Kidney (tissue), 14 donors: ENCODE measurements around the gene PLEKHG3. TPM values are rescaled to one million over a fixed set of nuclear protein-coding genes. Genes with fewer than 3 reads are reported as not detected.
A peak's percentile ranks its signal among the peaks of the same experiment; 100 is the strongest.

ENCODE experiments used
- DNase-seq, 5 donors: peaks; one replicate each; pipeline ENCODE4 v3.0.0-alpha.2; 2013 to 2020
- FAIRE-seq: peaks from 2 replicates; lab custom pipeline; 2012; peaks lifted over from hg19 to GRCh38; lab: Jason Lieb, UNC
- H3K27ac ChIP-seq, 2 donors: one replicate each; pipeline ENCODE4 v1.7.0; 2013; ENCODE audit warnings: low read depth in 2 of 2, low read length in 2 of 2, inconsistent platforms in 1 of 2
- H3K27me3 ChIP-seq: one replicate; pipeline ENCODE4 v1.7.1; 2013; ENCODE audit warnings: low read length, inconsistent platforms; ENCODE audit not compliant: control insufficient read depth, insufficient read depth
- H3K36me3 ChIP-seq, 3 donors: one replicate each; pipeline versions ENCODE4 v1.7.0 to v1.7.1; 2013; ENCODE audit warnings: low read length in 3 of 3, control low read depth in 1 of 3, inconsistent platforms in 1 of 3; ENCODE audit not compliant: insufficient read depth in 3 of 3, control insufficient read depth in 2 of 3
- H3K4me1 ChIP-seq, 3 donors: one replicate each; pipeline versions ENCODE4 v1.7.0 to v1.7.1; 2013; ENCODE audit warnings: low read length in 3 of 3, inconsistent platforms in 1 of 3, low read depth in 1 of 3; ENCODE audit not compliant: control insufficient read depth in 2 of 3, insufficient read depth in 2 of 3
- H3K4me3 ChIP-seq, 3 donors: one replicate each; pipeline versions ENCODE4 v1.7.0 to v1.8.1; 2013; ENCODE audit warnings: low read length in 3 of 3, control low read depth in 1 of 3, inconsistent platforms in 1 of 3
- H3K9ac ChIP-seq, 3 donors: one replicate each; pipeline versions ENCODE4 v1.7.0 to v1.7.1; 2013; ENCODE audit warnings: low read length in 3 of 3, control low read depth in 1 of 3, inconsistent platforms in 1 of 3
- H3K9me3 ChIP-seq, 3 donors: one replicate each; pipeline versions ENCODE4 v1.7.0 to v1.7.1; 2013; ENCODE audit warnings: low read length in 3 of 3, control low read depth in 1 of 3, inconsistent platforms in 1 of 3; ENCODE audit not compliant: control insufficient read depth in 2 of 3, insufficient read depth in 1 of 3
- intact Hi-C: fragments of 100-400 bp; cut with DNase I; formaldehyde crosslinking; loops from one replicate; pipeline ENCODE4 v1.11.1; 2022
- polyA plus RNA-seq: library from polyadenylated mRNA; stranded (reverse); fragments of 350-450 nt; fragmentation: Illumina TruSeq; extraction: RNeasy Lipid Tissue Mini Kit (QIAGEN cat#74804); gene quantifications from one replicate; pipeline ENCODE4 v1.2.3, GENCODE V29; 2014; ENCODE audit warnings: low read depth, low replicate concordance; ENCODE audit not compliant: insufficient read depth
- total RNA-seq: library from RNA; stranded (reverse); fragmentation: NEBNext Ultra II Directional; extraction: Animal tissue kit (Norgen Biotek cat#: 25700); gene quantifications from one replicate; pipeline ENCODE4 v1.2.1, GENCODE V29; 2021
- TF ChIP-seq, protein P1 (sequence below): IDR thresholded peaks from 3 replicates; pipeline ENCODE4 v1.5.1; 2012; ENCODE audit warnings: mild to moderate bottlenecking, moderate library complexity, borderline replicate concordance; ENCODE audit not compliant: insufficient read depth; ENCODE audit errors: extremely low read depth
- donor health status: control.
- donor health status: control.
- donor health status: control.
- donor health status: control.
- donor health status: control.
- donor health status: DM: yes; HTN: yes; CAD: no.
- donor health status: Normal renal cell carcinoma (clear cell type).

PLEKHG3 gene
- total and polyA plus RNA-seq, 2 donors from 2014 or later = 51.9 to 127 TPM

- Histone ChIP-seq H3K9ac (peak overlapping the region in 1 of 3 donors; percentile 46), H3K9me3 (no peaks in the 10 kb centered on the region), H3K36me3 (no peaks in the 10 kb centered on the region), H3K4me1 (peaks cover 9 to 32% (median 17%) of the 10 kb centered on the region in 3 donors), H3K27me3 (no peaks in the 10 kb centered on the region), H3K27ac (peak overlapping the region in 1 of 2 donors; percentile 63), H3K4me3 (no peak overlapping the region)
- DNase-seq = peak; percentile 51 to 74 (median 65)
- TF ChIP-seq, protein P1, sequence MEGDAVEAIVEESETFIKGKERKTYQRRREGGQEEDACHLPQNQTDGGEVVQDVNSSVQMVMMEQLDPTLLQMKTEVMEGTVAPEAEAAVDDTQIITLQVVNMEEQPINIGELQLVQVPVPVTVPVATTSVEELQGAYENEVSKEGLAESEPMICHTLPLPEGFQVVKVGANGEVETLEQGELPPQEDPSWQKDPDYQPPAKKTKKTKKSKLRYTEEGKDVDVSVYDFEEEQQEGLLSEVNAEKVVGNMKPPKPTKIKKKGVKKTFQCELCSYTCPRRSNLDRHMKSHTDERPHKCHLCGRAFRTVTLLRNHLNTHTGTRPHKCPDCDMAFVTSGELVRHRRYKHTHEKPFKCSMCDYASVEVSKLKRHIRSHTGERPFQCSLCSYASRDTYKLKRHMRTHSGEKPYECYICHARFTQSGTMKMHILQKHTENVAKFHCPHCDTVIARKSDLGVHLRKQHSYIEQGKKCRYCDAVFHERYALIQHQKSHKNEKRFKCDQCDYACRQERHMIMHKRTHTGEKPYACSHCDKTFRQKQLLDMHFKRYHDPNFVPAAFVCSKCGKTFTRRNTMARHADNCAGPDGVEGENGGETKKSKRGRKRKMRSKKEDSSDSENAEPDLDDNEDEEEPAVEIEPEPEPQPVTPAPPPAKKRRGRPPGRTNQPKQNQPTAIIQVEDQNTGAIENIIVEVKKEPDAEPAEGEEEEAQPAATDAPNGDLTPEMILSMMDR = no peak
- intact Hi-C loops = no loop called here
- no peak for FAIRE-seq
These were observed 54.7 kb downstream of the PLEKHG3 start for GRCh38 chr14:64758691-64759554.

- TF ChIP-seq, protein P1 = no peak
- no peak for FAIRE-seq
- H3K27ac ChIP-seq = no peak overlapping the region
These were observed 55.3 kb downstream of the PLEKHG3 start for GRCh38 chr14:64759555-64759938.

DNA sequence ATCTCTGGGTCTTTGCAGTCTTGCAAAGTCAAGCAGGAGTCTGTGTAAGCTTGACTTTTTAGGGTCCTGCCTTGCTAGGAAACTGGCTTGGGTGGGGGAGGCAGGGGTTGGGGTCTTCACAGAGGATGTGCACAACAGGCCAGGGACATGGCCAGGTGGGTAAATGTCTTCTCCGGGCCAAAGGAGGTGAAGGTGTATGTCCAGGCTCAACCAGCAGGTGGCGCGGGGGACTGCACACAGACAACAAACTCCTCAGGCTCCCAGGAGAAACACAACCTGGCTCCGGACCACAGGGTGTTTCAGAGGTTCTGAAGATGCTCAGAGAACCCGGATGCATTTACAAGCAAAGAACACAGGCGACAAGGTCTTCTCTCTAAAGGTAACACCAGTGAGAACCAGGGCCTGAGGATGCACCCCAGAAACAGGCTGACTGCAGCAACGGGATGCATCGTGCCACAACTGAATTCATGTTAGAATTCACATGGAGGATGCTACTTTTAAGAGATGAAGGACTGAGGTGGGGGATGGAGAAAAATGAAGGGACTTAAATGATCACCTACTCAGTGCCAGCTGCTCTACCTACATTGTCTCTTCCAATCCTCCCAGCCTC is 56.0 kb downstream of the PLEKHG3 start:
- no peaks in the 10 kb centered on the region for H3K36me3 ChIP-seq
- FAIRE-seq (no peak), DNase-seq (peak; percentile 44 to 85 (median 66))
- H3K27me3 ChIP-seq = no peaks in the 10 kb centered on the region
- no peak overlapping the region for H3K4me3 ChIP-seq
- H3K9me3 ChIP-seq = no peaks in the 10 kb centered on the region
- intact Hi-C loops = no loop called here
- H3K27ac ChIP-seq = no peak overlapping the region
- peaks cover 9 to 39% (median 17%) of the 10 kb centered on the region in 3 donors for H3K4me1 ChIP-seq
- TF ChIP-seq, protein P1 = peak; percentile 49
- H3K9ac ChIP-seq = no peak overlapping the region

More at GRCh38 chr14:64759555-64759938, 55.3 kb downstream of the PLEKHG3 start:
- no peak for DNase-seq
- Histone ChIP-seq H3K9me3 (no peaks in the 10 kb centered on the region), H3K4me3 (no peak overlapping the region), H3K9ac (no peak overlapping the region), H3K27me3 (no peaks in the 10 kb centered on the region), H3K4me1 (peaks cover 9 to 37% (median 17%) of the 10 kb centered on the region in 3 donors), H3K36me3 (no peaks in the 10 kb centered on the region)
- intact Hi-C loops = no loop called here
